GM12878 (cell line): ENCODE measurements around the gene CLRN3. TPM values are rescaled to one million over a fixed set of nuclear protein-coding genes. Genes with fewer than 3 reads are reported as not detected.

ENCODE experiments used
- ATAC-seq: fragments of 200-7000 bp; cut with Tn5 transposase; 3 replicates; pipeline ENCODE4 v1.9.1; 2020; ENCODE audit warnings: mild to moderate bottlenecking, moderate library complexity
- BruUV-seq: library from RNA; stranded (reverse); fragments of 400-500 nt; replicated peaks from 2 replicates; lab custom pipeline; 2021; lab: Mats Ljungman, UMichigan
- CTCF ChIA-PET: fragments of 300-600 bp; sonication (Branson Sonifier 250); formaldehyde crosslinking; extraction: SDS; loops from one replicate; lab custom pipeline; 2021; ENCODE audit warnings: inconsistent platforms; lab: Yijun Ruan, JAX
- POLR2A ChIA-PET: fragments of 350-600 bp; formaldehyde crosslinking; extraction: SDS; loops from one replicate; lab custom pipeline; 2021; ENCODE audit warnings: inconsistent platforms; lab: Charles Lee
- RAD21 ChIA-PET: fragments of 300-600 bp; sonication (Branson Sonifier 250); formaldehyde crosslinking; loops from one replicate; lab custom pipeline; 2023; ENCODE audit warnings: antibody characterized with exemption; ENCODE audit not compliant: unreplicated experiment; lab: Charles Lee
- SMC1A ChIA-PET: fragments of 300-600 bp; sonication (Branson Sonifier 250); formaldehyde crosslinking; loops from one replicate; lab custom pipeline; 2023; ENCODE audit not compliant: unreplicated experiment, uncharacterized antibody; lab: Charles Lee
- DNase-seq: peaks from one replicate; pipeline ENCODE4 v3.0.0-alpha.2; 2011; ENCODE audit warnings: low read depth, low spot score
- FAIRE-seq: peaks from 3 replicates; lab custom pipeline; 2011; peaks lifted over from hg19 to GRCh38; lab: Jason Lieb, UNC
- H2AFZ ChIP-seq: 2 replicates; pipeline ENCODE4 v1.6.0; 2011; ENCODE audit warnings: low read depth, low read length, control low read depth; ENCODE audit not compliant: control insufficient read depth
- H3K27ac ChIP-seq: 2 replicates; pipeline ENCODE4 v1.5.1; 2011; ENCODE audit warnings: control low read depth; ENCODE audit not compliant: control insufficient read depth, insufficient read depth
- H3K27me3 ChIP-seq, 2 experiments: replicated peaks in 1 of 2; 2 replicates each; pipeline versions ENCODE4 v1.6.0 to v1.6.1; 2011; ENCODE audit warnings: low read length in 1 of 2; ENCODE audit not compliant: control insufficient read depth in 2 of 2, insufficient read depth in 2 of 2
- H3K36me3 ChIP-seq, 2 experiments: 2 replicates each; pipeline ENCODE4 v1.5.1; 2011; ENCODE audit warnings: low read length in 1 of 2; ENCODE audit not compliant: control insufficient read depth in 2 of 2, insufficient read depth in 2 of 2
- H3K4me1 ChIP-seq: 2 replicates; pipeline ENCODE4 v1.6.1; 2011; ENCODE audit warnings: mild to moderate bottlenecking, low read length, moderate library complexity, mixed read lengths; ENCODE audit not compliant: control insufficient read depth, insufficient read depth
- H3K4me2 ChIP-seq: 2 replicates; pipeline ENCODE4 v1.6.0; 2011; ENCODE audit warnings: control low read depth; ENCODE audit not compliant: control insufficient read depth, insufficient read depth
- H3K4me3 ChIP-seq: fragments of 200-600 bp; sonication (generic); 2 replicates; pipeline ENCODE4 v1.5.1; 2016
- H3K79me2 ChIP-seq: 2 replicates; pipeline ENCODE4 v1.6.0; 2011; ENCODE audit warnings: low read length; ENCODE audit not compliant: control insufficient read depth, insufficient read depth
- H3K9ac ChIP-seq: 2 replicates; pipeline ENCODE4 v1.8.0; 2011; ENCODE audit warnings: low read length, control low read depth, mixed read lengths; ENCODE audit not compliant: control insufficient read depth, insufficient read depth
- H3K9me3 ChIP-seq: replicated peaks from 3 replicates; pipeline ENCODE4 v1.5.1; 2011; ENCODE audit warnings: mild to moderate bottlenecking, low read length; ENCODE audit not compliant: control insufficient read depth, insufficient read depth
- H4K20me1 ChIP-seq: 2 replicates; pipeline ENCODE4 v1.6.0; 2011; ENCODE audit not compliant: control insufficient read depth, insufficient read depth
- CHD2 ChIP-seq: IDR thresholded peaks from 2 replicates; pipeline ENCODE4 v1.6.1; 2011; ENCODE audit warnings: low read depth, low read length, improper control_type of control experiment, borderline replicate concordance
- EED ChIP-seq: sonication (generic); IDR thresholded peaks from 2 replicates; pipeline ENCODE4 v1.6.1; 2016; ENCODE audit warnings: antibody characterized with exemption, low read depth
- NR2C1 ChIP-seq: fragments of 450-650 bp; IDR thresholded peaks from 2 replicates; pipeline ENCODE4 v1.6.1; 2017; ENCODE audit warnings: antibody characterized with exemption, mild to moderate bottlenecking, moderate library complexity
- PAX8 ChIP-seq: fragments of 450-650 bp; IDR thresholded peaks from 2 replicates; pipeline ENCODE4 v1.6.1; 2017; ENCODE audit warnings: mild to moderate bottlenecking, moderate library complexity
- REST ChIP-seq: IDR thresholded peaks from 2 replicates; pipeline ENCODE4 v1.6.1; 2012; ENCODE audit warnings: mild to moderate bottlenecking, low read depth, low read length
- SMARCA5 ChIP-seq: fragments of 450-650 bp; IDR thresholded peaks from 2 replicates; pipeline ENCODE4 v1.6.1; 2017; ENCODE audit warnings: mild to moderate bottlenecking
- TARDBP ChIP-seq: IDR thresholded peaks from 2 replicates; pipeline ENCODE4 v1.6.1; 2016; ENCODE audit warnings: borderline replicate concordance
- TCF12 ChIP-seq: IDR thresholded peaks from 2 replicates; pipeline ENCODE4 v1.6.1; 2011; ENCODE audit warnings: low read depth, mild to moderate bottlenecking, low read length
- USF1 ChIP-seq: IDR thresholded peaks from 2 replicates; pipeline ENCODE4 v1.6.1; 2011; ENCODE audit warnings: borderline replicate concordance, low read depth, mild to moderate bottlenecking, moderate library complexity, mixed read lengths, low read length; ENCODE audit not compliant: insufficient read depth; ENCODE audit errors: extremely low read length
- WGBS: methylation state at CpG from one replicate; pipeline ENCODE4 v1.1.6; 2016; ENCODE audit warnings: low lambda C conversion rate; ENCODE audit not compliant: insufficient replicate concordance, insufficient coverage; ENCODE audit errors: missing lambda C conversion rate; 5-methylcytosine and 5-hydroxymethylcytosine counted together
- in situ Hi-C: fragments of 300-500 bp; cut with MboI; formaldehyde crosslinking; loops from 9 replicates; pipeline ENCODE4 v1.14.3; 2018; ENCODE audit warnings: mixed read lengths
- intact Hi-C: fragments of 100-400 bp; cut with micrococcal nuclease; formaldehyde crosslinking; loops from one replicate; pipeline ENCODE4 v1.14.2; 2022; ENCODE audit not compliant: unreplicated experiment
- polyA plus RNA-seq, 11 experiments: library from polyadenylated mRNA; depleted of rRNA in 4 of 11; unstranded in 6 of 11; stranded (reverse) in 5 of 11; fragments of >200 nt; fragmentation: Nextera tagmentation in 4 of 11; fragmentation: Illumina TruSeq in 1 of 11; extraction: Ambion mirVana in 4 of 11; extraction: Trizol in 1 of 11; gene quantifications; 1 replicate in 1 of 11; 2 replicates in 10 of 11; pipeline versions ENCODE4 v1.2.1 to v1.2.3, GENCODE V29; 2011 to 2016; ENCODE audit warnings: inconsistent platforms in 2 of 11, missing spikeins in 2 of 11, low read depth in 1 of 11
- total RNA-seq, 4 experiments: library from RNA; depleted of rRNA in 3 of 4; stranded (reverse); fragments of >200 nt in 3 of 4; fragmentation: Illumina TruSeq in 1 of 4; extraction: Trizol in 1 of 4; gene quantifications; 2 replicates each; pipeline versions ENCODE4 v1.2.1 to v1.2.3, GENCODE V29; 2013 to 2021

The CLRN3 gene
- total and polyA plus RNA-seq, 10 of the 15 experiments (the other 5 are each of a cell fraction or from before 2014, with no cell fraction given), result not detected

- ATAC-seq, result no peak
- no peaks in the 10 kb centered on the region for H3K36me3 ChIP-seq
- no peak overlapping the region for H3K9ac ChIP-seq
- H3K27ac ChIP-seq, result no peak overlapping the region
- no peaks in the 10 kb centered on the region; the same call in 2 of the 3 replicates for H3K9me3 ChIP-seq
- ChIA-PET POLR2A (no interaction called here), RAD21 (no interaction called here)
- H3K27me3 ChIP-seq, result no peaks in the 10 kb centered on the region; a peak in 1 of 4 replicates
- no peak for FAIRE-seq
- H3K79me2 ChIP-seq, result no peaks in the 10 kb centered on the region
- H4K20me1 ChIP-seq, result no peaks in the 10 kb centered on the region
- no peak for DNase-seq
- no peak overlapping the region for H3K4me2 ChIP-seq
- TF ChIP-seq TCF12 (no peak), REST (no peak)
- TF ChIP-seq, all 136 proteins: peak for 0
- no TSS peak for BruUV-seq
- H3K4me3 ChIP-seq, result no peak overlapping the region
- H3K4me1 ChIP-seq, result no peaks in the 10 kb centered on the region
- ChIA-PET CTCF (no interaction called here), SMC1A (no interaction called here)
- intact Hi-C loops (no loop called here), in situ Hi-C loops (no loop called here)
- WGBS, result 26% methylated on average over 4 of the region's 4 CpGs
- no peak overlapping the region for H2AFZ ChIP-seq
Observed at GRCh38 chr10:127911867-127912257, 19.1 kb upstream of the CLRN3 start.

GRCh38 chr10:127911218-127911866, 18.6 kb upstream of the CLRN3 start:
- no peaks in the 10 kb centered on the region for H3K36me3 ChIP-seq
- H4K20me1 ChIP-seq, result no peaks in the 10 kb centered on the region
- H2AFZ ChIP-seq, result no peak overlapping the region
- WGBS, result 14% methylated on average over 10 of the region's 10 CpGs
- H3K4me3 ChIP-seq, result no peak overlapping the region
- no TSS peak for BruUV-seq
- ATAC-seq (no peak), DNase-seq (no peak), FAIRE-seq (no peak)
- in situ Hi-C loops (no loop called here), intact Hi-C loops (no loop called here)
- ChIA-PET CTCF (no interaction called here), POLR2A (no interaction called here), RAD21 (no interaction called here), SMC1A (no interaction called here)
- no peaks in the 10 kb centered on the region; a peak in 1 of 4 replicates for H3K27me3 ChIP-seq
- H3K9ac ChIP-seq, result no peak overlapping the region
- H3K4me1 ChIP-seq, result no peaks in the 10 kb centered on the region
- H3K27ac ChIP-seq, result no peak overlapping the region
- no peak overlapping the region for H3K4me2 ChIP-seq
- no peak for TF ChIP-seq CHD2
- no peak for TF ChIP-seq NR2C1
- no peak for TF ChIP-seq EED
- no peak for TF ChIP-seq SMARCA5
- no peak for TF ChIP-seq USF1
- TF ChIP-seq PAX8, result no peak
- TF ChIP-seq TARDBP, result no peak
- no peaks in the 10 kb centered on the region; the same call in 2 of the 3 replicates for H3K9me3 ChIP-seq
- no peaks in the 10 kb centered on the region for H3K79me2 ChIP-seq
